Myocyte (in vitro differentiated cells): ENCODE measurements around the gene SPATS2. TPM values are rescaled to one million over a fixed set of nuclear protein-coding genes. Genes with fewer than 3 reads are reported as not detected.
A peak's percentile ranks its signal among the peaks of the same experiment; 100 is the strongest.

ENCODE experiments used
- DNase-seq: peaks from one replicate; pipeline ENCODE4 v3.0.0-alpha.2; 2012; ENCODE audit warnings: low read depth
- total RNA-seq: library from RNA; depleted of rRNA; stranded (reverse); fragments of >200 nt; gene quantifications from 2 replicates; pipeline ENCODE4 v1.2.3, GENCODE V29; 2014

Gene SPATS2
- total RNA-seq, 1 donor from 2014 or later, result 43.0 TPM

- no peak for DNase-seq
Measured at GRCh38 chr12:49335955-49336644, 31.2 kb upstream of the SPATS2 start.

DNA sequence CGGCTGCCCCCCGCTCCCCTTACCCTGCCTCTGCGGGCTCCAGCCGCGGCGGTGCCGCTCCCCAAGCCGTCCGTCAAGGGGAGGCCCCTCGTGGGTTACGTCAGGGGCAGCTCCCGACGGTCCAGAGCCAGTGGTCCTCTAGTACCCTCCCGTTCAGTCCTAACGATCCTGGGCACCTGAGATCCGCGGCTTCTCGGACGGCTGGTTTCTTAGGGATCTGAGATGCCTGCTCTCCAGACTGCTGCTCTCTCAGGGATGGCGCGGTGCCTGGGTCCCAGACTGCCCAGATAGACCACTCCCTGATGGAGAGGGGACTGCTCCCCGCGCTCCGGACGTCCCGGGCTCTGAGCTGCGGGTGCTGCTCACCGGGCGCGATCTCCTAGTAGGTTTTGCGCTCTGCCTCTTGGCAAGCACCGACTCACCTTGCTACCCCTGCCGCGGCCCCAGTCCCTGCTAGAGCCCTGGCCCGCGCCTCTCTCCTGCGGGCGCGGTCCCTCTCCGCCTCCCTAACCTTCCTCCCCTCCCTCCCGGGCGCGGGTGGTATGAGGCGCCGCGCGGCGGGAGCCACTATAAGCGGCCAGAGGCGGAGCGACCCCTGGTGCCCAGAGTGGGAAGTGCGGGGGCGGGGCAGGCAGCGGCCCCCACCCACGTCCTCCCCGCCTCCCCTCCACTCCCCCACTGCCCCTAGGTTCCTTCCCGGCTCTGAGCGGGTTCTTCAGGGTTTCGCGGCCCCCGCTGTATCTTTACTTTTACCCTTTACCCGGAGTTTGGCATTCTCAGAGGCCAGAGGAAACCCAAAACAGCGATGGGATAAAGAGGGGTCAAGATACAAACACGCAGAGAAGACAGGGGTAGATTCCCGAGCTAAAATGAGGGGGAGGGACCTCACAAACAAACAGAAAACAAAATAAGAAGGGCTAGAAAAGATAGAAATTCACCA lies 30.3 kb upstream of the SPATS2 start, which contains the start of gene C1QL4:
C1QL4 (minus strand) TSS at position 544 of the 940 bp plus-strand sequence. CDS start 711 bp downstream, outside the sequence.
- peak; percentile 80 for DNase-seq

DNA sequence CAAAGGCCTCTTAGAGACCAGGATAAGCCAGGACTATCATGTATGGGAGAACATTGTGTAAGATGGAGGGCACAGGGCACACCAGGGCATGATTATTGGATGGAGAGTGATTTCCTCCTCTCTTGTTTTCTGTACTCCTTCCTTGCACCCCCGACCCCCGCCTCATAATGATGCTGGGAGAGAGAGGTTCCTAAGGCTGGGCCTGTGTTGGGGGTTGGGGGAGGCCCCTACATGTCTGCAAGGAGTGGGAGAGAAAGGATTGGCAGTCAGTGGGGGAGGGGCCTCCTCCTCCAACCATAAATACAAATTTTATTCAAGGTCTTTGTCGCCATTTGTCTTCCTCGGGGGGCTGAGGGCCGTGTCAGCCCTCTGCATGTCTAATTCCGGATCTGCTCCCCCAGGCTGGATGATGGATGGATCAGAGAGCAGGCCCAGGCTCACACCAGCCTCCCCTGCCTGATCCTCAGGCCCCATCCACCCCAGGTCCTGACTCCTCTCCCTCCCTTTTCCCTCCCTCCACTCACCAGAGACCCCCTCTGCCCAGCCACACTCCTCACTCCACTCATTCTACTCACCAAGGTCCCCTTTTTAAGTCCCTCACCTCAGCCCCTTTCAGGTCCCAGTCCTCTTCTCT lies 28.3 kb upstream of the SPATS2 start:
- no peak for DNase-seq

- DNase-seq, result peak; percentile 53
Measured at GRCh38 chr12:49339464-49339861, 27.8 kb upstream of the SPATS2 start.

- no peak for DNase-seq
Measured at GRCh38 chr12:49340095-49340870, 27.0 kb upstream of the SPATS2 start.

DNA sequence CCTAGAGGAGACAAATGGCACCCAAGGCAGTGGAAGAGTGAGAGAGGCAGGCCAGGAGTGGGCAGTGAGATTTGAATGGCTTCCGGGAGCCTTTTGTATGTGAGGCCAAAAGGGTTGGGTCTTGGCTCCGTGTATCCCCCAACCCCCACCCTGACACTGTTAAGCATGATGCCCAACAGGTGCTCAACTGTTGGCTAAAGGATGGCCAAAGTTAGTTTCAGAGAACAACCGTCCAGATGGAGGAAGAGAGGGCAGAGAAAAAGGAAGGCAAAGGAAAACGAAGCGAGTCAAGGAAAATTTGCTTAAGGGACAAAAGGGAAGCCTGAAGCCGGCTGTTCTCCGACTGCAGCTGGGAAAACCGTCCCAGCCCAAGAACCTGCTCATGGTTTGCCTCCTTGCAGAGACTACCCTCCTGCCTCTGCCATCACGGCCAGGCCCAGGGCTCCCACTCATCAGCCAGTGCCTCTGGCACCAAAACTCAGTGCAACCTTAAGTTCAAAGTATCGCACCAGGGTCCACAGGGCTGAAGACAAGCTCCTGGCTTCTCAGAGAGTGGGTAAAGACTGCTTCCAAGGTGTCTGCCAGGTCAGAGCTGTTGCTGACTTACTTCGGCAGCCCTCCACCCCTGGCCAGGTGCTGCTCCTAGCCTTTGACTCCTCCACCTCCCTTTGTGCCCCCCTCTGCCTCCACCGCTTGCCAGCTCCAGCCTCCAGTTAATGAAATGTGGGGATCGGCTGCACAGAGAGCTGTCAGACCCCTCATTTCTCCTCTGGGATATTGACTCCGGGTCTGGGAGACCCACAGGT lies 26.1 kb upstream of the SPATS2 start:
- DNase-seq, result no peak

- no peak for DNase-seq
Measured at GRCh38 chr12:49341777-49342065, 25.5 kb upstream of the SPATS2 start.

GRCh38 chr12:49342066-49342913 lies 25.0 kb upstream of the SPATS2 start:
- peak; percentile 84 for DNase-seq

- no peak for DNase-seq
Measured at GRCh38 chr12:49342914-49343731, 24.1 kb upstream of the SPATS2 start.

DNA sequence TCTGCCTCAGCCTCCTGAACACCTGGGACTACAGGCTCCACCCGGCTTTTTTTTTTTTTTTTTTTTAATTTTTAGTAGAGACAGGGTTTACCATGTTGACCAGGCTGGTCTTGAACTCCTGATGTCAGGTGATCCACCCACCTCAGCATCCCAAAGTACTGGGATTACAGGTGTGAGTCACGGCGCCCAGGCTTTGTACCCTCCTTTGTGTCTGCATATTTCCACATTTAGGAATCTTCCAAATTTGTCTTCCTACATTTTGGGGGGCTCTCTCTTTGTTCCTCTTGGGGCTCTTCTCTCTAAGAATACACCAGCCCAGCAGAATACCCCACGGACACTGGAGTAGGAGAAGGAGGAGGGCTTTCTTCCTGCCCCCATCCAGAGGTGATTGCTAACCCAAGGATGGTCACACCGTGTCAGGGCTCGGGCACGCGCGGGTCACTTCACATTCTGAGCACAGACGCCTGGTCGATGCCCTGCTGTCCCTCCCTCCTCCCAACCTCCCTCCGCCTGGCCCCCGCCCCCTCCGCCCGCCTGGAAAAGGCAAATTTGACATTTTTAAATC lies 22.7 kb upstream of the SPATS2 start:
- no peak for DNase-seq

DNA sequence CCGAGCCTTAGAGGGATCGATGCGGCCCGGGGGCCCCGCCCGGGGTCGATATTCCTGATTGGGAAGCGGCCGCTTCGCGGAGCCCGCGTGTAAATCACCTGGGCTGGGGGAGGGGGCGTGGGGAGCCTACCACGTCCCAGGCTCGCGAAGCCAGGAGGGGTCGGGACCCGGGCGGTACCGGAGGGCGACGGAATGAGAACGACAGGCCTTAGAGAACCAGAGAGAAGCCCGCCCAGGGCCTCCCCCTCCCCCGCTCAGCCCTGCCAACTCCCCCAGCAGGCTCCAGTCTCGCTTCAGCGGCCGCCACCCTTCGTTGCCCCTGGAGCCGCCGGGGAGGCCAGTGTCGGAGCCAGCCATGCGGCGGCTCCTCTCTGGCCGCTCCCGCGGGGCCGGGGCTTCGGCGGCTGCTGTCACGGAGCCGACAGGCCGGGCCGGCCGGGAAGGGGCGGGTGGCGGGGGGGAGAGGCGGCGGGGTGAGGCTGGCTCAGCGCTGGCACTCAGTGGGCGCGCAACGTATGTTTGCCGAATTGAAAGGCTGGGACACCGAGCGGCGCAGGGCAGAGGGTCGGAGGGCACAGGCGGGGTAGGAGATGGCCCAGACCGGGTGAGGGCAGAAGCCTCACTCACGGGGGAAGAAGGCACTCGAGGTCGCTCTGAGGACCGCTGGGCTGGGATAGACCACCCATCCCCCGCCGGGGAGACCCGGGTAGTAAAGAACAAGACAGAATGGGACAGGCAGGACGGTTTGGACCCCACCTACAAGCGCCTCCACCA lies 22.0 kb upstream of the SPATS2 start:
- DNase-seq, result no peak

- DNase-seq, result no peak
Measured at GRCh38 chr12:49345825-49346658, 21.2 kb upstream of the SPATS2 start.

- DNase-seq, result no peak
Measured at GRCh38 chr12:49346659-49347310, 20.5 kb upstream of the SPATS2 start, which contains the start of gene DNAJC22. Gene DNAJC22 (plus strand): TSS chr12:49346888. CDS start chr12:49348873, 1,985 bp downstream.

DNA sequence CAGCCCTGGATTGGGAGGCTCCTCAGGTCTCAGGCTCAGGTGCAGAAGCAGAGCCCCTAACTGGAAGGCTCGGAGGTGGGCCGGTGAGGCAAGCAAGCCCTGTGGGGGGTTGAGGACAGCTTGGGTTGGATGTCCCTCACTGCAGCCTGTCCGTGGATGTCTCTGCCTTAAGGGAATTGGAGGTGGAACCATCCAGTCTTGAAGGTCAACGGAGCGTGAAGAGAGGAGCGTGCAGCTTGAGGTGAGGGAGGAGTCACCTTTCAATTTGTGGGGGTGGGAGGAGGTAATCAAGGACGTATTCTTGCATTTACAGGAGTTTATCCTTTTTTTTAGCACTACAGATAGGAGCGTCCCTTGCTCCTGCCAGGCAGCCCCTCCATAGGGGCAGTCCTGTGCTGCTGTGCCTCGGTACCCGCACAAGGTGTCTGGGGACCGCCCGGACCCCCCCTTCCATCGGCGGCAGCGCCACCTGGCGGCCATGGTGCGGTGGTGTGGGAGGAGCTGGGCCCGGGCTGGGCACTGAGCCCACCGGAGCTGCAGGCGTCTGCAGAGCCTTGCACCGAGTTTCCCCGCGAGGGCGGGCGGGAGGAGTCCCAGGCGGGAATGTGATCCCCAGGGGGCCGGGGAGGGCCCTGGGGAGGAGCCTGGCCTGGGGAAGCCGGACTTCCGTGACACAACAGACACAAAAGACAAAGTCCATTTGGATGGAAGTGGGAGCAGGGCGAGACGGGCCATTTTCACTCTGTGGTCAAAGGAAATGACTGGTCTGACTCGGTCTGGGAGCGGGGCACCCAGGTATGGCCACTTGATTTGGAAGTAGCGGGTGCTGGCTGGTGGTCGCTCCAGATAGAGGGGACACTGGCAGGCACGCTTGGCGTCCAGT lies 19.7 kb upstream of the SPATS2 start:
- DNase-seq, result peak; percentile 80

- no peak for DNase-seq
Measured at GRCh38 chr12:49348781-49349180, 18.5 kb upstream of the SPATS2 start.
